ENCODE results near the gene BLOC1S3. TPM values are rescaled to one million over a fixed set of nuclear protein-coding genes. Genes with fewer than 3 reads are reported as not detected.

The BLOC1S3 gene
- total RNA-seq, 3 donors from 2014 or later (not counting 1 experiment from before 2014, with no cell fraction given): 20.9 to 26.3 (median 21.8) TPM

- peaks cover 4% of the 10 kb centered on the region for H3K36me3 ChIP-seq (ENCODE audit: control insufficient read depth, insufficient read depth, low read length)
- H3K9me3 Mint-ChIP-seq: no peaks in the 10 kb centered on the region
- no peak overlapping the region for H3K4me3 Mint-ChIP-seq
- WGBS (ENCODE audit: insufficient coverage): 90% methylated on average over 12 of the region's 12 CpGs
- DNase-seq: no peak
- no peaks in the 10 kb centered on the region for H3K9me3 ChIP-seq (ENCODE audit: control insufficient read depth, insufficient read depth, low read length)
- TF ChIP-seq, protein P1, sequence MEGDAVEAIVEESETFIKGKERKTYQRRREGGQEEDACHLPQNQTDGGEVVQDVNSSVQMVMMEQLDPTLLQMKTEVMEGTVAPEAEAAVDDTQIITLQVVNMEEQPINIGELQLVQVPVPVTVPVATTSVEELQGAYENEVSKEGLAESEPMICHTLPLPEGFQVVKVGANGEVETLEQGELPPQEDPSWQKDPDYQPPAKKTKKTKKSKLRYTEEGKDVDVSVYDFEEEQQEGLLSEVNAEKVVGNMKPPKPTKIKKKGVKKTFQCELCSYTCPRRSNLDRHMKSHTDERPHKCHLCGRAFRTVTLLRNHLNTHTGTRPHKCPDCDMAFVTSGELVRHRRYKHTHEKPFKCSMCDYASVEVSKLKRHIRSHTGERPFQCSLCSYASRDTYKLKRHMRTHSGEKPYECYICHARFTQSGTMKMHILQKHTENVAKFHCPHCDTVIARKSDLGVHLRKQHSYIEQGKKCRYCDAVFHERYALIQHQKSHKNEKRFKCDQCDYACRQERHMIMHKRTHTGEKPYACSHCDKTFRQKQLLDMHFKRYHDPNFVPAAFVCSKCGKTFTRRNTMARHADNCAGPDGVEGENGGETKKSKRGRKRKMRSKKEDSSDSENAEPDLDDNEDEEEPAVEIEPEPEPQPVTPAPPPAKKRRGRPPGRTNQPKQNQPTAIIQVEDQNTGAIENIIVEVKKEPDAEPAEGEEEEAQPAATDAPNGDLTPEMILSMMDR (IDR thresholded peaks at IDR 0.05): no peak
- no peaks in the 10 kb centered on the region for H3K27me3 Mint-ChIP-seq (ENCODE audit: low read depth in 2 of 2)
- H3K36me3 Mint-ChIP-seq: no peaks in the 10 kb centered on the region
- peaks cover 21% of the 10 kb centered on the region for H3K4me1 ChIP-seq (ENCODE audit: control insufficient read depth, insufficient read depth, low read length)
- H3K4me1 Mint-ChIP-seq: peaks cover 10 to 25% of the 10 kb centered on the region in 2 donors
- intact Hi-C loops (cut with micrococcal nuclease): no loop called here
- no peak overlapping the region for H3K27ac ChIP-seq (ENCODE audit: low read length)
- H3K4me3 ChIP-seq (ENCODE audit: low read length): no peak overlapping the region
- no peak overlapping the region for H3K27ac Mint-ChIP-seq
- H3K27me3 ChIP-seq (ENCODE audit: control insufficient read depth, insufficient read depth, low read length): no peaks in the 10 kb centered on the region
- no peak for ATAC-seq
These were observed 41.9 kb upstream of the BLOC1S3 start for GRCh38 chr19:45136507-45137178.

DNA sequence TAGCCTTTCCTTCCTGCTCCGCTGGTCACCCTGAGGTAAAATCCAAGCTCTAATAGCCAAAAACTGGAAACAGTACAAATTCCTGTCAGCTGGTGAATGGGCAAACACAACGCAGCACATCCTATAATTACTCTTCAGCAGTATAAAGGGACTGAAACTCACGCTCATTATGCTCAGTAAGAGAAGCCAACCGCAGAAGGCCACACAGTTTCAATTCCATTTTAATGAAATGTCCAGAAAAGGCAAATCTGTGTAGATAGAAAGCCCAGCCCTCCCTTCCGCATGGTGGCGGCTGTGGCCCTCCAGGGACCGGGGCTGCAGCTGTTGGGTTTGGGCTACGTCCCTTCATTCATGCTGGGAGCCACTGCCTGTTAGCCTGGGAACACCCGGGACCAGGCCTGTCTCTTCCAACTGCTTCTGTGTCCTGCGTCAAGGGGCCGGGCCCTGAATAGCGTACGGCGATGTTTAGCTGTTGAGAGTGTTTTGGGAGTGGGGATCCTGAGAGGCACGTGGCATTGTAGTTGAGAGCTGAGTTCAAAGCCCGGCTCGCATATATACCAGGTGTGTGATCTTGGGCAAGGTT, 41.3 kb upstream of the BLOC1S3 start:
- H3K36me3 Mint-ChIP-seq: no peaks in the 10 kb centered on the region
- H3K27me3 Mint-ChIP-seq (ENCODE audit: low read depth in 2 of 2): no peaks in the 10 kb centered on the region
- no peak for DNase-seq
- H3K27ac Mint-ChIP-seq: no peak overlapping the region
- Histone ChIP-seq H3K27me3 (ENCODE audit: control insufficient read depth, insufficient read depth, low read length) (no peaks in the 10 kb centered on the region), H3K4me3 (ENCODE audit: low read length) (no peak overlapping the region), H3K9me3 (ENCODE audit: control insufficient read depth, insufficient read depth, low read length) (no peaks in the 10 kb centered on the region), H3K36me3 (ENCODE audit: control insufficient read depth, insufficient read depth, low read length) (peaks cover 9% of the 10 kb centered on the region), H3K4me1 (ENCODE audit: control insufficient read depth, insufficient read depth, low read length) (peaks cover 21% of the 10 kb centered on the region), H3K27ac (ENCODE audit: low read length) (no peak overlapping the region)
- intact Hi-C loops (cut with micrococcal nuclease): no loop called here
- no peaks in the 10 kb centered on the region for H3K9me3 Mint-ChIP-seq
- TF ChIP-seq, protein P1 (IDR thresholded peaks at IDR 0.05): no peak
- no peak overlapping the region for H3K4me3 Mint-ChIP-seq
- no peak for ATAC-seq
- H3K4me1 Mint-ChIP-seq: peaks cover 10 to 25% of the 10 kb centered on the region in 2 donors
- 83% methylated on average over 17 of the region's 17 CpGs for WGBS (ENCODE audit: insufficient coverage)

- Mint-ChIP-seq H3K36me3 (no peaks in the 10 kb centered on the region), H3K4me3 (no peak overlapping the region), H3K27me3 (ENCODE audit: low read depth in 2 of 2) (no peaks in the 10 kb centered on the region), H3K9me3 (no peaks in the 10 kb centered on the region), H3K4me1 (peaks cover 10 to 33% of the 10 kb centered on the region in 2 donors), H3K27ac (no peak overlapping the region)
- no peaks in the 10 kb centered on the region for H3K27me3 ChIP-seq (ENCODE audit: control insufficient read depth, insufficient read depth, low read length)
- ATAC-seq (no peak), DNase-seq (no peak)
- H3K36me3 ChIP-seq (ENCODE audit: control insufficient read depth, insufficient read depth, low read length): peaks cover 15% of the 10 kb centered on the region
- WGBS (ENCODE audit: insufficient coverage): 93% methylated on average over 11 of the region's 11 CpGs
- H3K27ac ChIP-seq (ENCODE audit: low read length): no peak overlapping the region
- intact Hi-C loops (cut with micrococcal nuclease): no loop called here
- H3K4me3 ChIP-seq (ENCODE audit: low read length): no peak overlapping the region
- peaks cover 21% of the 10 kb centered on the region for H3K4me1 ChIP-seq (ENCODE audit: control insufficient read depth, insufficient read depth, low read length)
- no peaks in the 10 kb centered on the region for H3K9me3 ChIP-seq (ENCODE audit: control insufficient read depth, insufficient read depth, low read length)
- TF ChIP-seq, protein P1 (IDR thresholded peaks at IDR 0.05): no peak
These were observed 40.3 kb upstream of the BLOC1S3 start for GRCh38 chr19:45138303-45138751.
